DMS 273 (cell line): ENCODE results near the gene PRKX.
"Not testable (repeated sequence)": the region's sequence is repeated elsewhere in the genome, so short reads cannot be mapped to it uniquely, and the experiment has no call there.

Experiments
- DNase-seq: peaks from one replicate; lab custom pipeline; 2025; ENCODE audit not compliant: unreplicated experiment; lab: John Stamatoyannopoulos, UW

Gene PRKX

DNA sequence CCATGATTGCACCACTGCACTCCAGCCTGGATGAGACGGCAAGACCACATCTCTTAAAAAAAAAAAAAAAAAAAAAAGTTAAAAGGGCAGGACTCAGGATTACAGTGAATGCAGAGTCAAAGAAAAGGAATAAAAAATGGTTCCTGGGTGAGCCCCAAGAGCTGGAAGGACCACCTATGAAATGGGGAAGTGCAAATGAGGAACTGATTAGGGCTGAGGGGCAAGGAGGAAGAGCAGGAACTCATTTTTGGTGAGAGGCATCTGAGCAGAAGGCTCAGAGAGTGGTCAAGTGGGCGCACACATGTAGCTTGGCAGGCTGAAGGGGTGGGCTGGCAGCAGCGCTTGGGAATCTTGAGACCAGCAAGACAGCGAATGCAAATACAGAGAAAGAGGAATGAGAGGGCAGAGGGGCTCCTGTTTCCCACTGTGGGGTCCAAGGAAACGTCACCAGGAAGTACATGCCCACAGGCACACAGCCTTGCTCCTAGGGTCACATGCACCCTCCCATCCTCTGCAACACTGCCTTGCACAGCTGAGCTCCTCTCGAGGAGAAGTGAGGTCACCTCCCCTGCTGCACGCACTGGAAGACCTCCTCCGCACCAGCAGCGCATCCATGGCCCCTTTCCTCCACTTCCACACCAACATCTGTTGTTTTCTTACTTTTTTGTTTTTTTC, 49.7 kb downstream of the PRKX start:
- not testable (repeated sequence) for DNase-seq

DNA sequence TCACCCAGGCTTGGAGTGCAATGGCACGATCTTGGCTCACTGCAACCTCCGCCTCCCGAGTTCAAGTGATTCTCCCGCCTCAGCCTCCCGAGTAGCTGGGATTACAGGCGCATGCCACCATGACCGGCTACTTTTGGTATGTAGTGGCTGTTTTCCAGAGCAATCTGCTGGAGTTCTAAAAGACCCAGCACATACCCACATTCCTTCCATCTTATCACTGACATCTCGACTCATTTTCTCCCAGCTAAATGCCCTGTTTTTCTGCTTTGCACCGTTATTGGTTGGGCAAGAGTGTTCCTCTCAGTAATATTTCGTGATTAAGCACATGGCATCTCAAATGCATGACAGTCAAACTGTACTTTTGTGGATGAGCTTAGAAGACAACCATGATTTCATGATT, 53.7 kb downstream of the PRKX start:
- no peak for DNase-seq

DNA sequence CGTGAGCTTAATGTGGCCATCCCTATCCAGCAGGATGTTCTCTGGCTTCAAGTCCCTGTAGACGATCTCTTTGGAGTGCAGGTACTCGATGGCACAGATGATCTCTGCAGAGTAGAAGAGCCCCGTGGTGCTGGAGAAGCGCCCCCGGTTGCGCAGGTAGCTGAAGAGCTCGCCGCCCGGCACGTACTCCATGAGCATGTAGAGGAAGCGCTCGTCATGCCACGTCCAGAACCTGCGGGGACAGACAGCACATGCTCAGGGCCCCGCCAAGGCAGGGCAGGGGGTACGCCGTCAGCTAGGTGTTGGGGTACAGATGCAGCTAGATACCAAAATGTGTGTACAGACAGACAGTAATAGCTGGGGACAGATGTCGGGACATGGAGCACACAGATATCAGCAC, 58.3 kb downstream of the PRKX start:
- DNase-seq: no peak

DNA sequence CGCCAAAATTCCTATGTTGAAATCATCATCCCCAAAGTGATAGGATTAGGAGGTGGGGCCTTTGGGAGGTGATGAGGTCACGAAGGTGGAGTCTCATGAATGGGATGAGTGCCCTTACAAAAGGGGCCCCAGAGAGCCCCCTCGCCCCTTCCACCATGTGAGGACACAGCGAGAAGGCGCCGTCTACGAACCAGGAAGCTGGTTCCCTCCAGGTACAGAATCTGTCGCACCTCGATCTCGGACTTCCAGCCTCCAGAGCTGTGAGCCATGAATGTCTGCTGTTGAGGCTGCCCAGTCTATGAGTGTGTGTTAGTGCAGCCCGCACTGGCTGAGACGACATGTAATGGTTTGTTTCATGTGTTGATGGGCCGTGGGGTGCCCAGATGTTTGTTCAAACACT, 60.3 kb downstream of the PRKX start:
- DNase-seq: no peak

DNA sequence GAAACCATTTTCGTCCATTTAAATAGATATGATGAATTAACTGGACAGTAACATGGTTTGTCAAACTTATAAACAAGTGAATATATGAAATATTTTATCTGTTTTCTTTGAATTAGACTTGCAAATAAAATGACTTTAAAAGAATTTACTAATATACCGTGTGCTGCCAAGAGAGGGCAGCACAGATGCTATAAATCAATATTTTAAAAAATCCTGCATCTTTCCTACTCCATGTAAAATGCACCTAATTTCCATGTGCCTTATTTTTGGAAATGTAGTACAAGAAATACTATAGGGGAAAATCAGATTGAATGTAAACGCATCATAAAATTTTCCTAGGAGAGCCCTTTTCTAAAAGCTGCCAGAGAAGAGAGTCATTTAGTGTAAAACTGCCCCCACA, 62.2 kb downstream of the PRKX start:
- DNase-seq: peak; percentile 64

DNA sequence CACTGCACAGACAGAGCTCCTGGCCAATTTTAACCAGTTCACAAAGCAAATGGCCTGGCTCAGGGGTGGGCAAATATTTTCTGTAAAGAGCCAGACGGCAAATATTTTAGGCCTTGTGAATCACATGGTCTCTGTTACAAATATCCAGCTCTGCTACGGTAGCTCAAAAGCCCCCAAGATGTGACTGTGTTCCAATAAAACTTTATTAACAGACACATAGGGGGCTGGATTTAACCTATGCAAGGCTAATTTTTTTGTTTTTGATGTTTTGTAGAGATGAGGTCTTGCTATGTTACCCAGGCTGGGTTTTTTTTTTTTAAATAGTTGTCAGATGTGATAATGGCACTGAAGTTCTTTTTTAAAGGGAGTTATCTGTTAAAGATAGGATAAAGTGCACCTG, 65.4 kb downstream of the PRKX start:
- no peak for DNase-seq

DNA sequence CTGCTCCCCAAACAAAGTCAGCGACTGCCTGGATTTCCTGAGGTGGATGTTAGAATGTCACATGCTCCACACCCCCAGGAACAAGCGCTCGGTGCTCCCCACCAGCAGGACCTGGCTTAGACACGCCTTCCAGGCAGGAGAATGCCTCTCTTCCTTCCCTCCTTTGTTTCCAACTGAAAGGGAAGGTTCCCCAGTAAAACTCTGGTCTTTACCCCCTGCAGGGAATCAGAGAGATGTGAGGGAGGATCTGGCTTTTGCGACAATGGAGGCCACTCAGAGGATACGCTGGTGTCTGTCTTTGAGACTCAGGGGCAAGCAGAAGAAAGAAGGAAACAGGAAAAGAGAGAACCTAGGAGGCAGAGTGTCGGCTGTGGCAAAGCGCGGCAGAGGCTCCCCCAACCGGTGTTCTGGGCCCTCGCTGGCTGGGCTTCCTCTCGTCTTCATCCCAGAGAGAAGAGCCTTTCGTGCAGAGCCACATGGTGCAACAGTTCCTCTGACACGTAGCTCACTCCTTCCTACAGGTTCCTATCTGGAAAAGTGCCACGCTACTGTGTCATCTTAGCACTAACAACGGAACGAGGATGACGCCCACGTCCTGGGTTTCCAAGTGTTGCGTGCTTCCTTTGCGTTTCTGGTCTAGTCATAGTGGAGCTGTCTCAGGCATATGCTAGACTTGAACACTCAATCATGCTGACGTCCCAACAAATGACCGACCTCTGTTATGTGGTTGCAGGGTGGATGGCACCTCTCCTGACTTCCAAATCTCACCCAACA, 73.4 kb downstream of the PRKX start:
- DNase-seq: not testable (repeated sequence)

DNA sequence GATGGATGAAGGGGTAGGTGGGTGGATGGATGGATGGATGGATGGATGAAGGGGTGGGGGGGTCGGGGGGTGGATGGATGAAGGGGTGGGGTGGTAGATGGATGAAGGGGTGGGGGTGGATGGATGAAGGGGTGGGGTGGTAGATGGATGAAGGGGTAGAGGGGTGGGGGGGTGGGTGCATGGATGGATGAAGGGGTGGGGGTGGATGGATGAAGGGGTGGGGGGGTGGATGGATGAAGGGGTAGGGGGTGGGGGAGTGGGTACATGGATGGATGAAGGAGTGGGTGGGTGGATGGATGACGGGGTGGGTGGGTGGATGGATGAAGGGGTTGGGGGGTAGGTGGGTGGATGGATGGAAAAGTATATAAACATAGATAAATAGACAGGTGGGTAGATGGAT, 74.2 kb downstream of the PRKX start:
- peak; percentile 21 for DNase-seq

DNA sequence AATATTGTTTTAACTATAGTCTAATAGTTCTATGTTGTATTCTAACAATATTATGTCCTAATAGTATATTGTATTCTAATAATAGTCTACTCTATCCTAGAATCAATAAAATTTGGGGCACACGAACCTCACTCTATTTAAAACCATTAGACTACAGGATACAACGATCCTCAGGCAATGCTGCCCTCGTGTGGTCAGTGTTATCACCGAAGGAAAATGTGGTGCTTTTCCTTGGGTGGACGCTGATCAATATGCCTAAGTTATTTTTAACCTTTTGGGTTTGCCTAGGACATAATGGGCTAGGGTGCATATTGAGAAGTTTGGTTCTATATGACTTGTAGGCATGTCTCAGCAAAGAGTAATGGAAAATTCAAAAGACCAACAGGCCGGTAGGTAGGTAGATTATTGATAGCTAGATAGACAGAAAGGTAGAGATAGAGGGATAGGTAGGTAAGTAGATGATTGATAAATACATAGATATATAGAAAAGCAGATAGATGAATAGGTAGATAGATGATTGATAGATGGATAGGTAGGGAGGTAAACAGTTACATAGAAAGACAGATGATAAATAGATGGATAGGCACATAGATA, 75.1 kb downstream of the PRKX start:
- DNase-seq: peak; percentile 84

DNA sequence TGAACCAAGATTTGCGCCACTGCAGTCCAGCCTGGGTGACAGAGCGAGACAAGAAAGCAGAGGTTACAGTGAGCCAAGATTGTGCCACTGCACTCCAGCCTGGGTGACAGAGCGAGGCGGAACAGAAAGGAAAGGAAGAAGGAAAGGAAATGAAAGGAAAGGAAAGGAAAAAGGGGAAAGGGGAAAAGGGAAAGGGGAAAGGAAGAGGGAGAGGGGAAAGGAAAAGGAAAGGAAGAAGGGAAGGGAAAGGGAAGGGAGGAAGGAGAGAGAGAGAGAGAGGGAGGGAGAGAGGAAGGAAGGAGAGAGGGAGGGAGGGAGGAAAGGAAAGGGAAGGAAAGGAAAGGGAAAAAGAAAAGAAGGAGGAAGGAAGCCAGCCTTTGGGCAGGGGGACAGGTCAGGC, 76.6 kb downstream of the PRKX start:
- no peak for DNase-seq

DNA sequence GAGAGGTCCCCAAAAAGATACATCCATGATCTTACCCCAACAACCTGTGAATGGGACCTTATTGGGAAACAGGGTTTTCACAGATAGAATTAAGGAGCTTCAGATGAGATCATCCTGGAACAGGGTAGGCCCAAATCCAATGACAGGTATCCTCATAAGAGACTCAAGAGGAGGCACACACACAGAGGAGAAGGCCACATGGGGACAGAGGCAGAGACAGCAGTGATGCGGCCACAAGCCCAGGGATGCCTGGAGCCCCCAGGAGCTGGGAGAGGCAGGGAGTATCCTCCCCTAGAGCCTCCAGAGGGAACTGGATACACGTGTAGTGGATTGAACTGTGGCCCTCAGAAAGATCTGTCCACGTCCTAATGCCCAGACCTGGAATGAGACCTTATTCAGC, 82.3 kb downstream of the PRKX start:
- DNase-seq: no peak

DNA sequence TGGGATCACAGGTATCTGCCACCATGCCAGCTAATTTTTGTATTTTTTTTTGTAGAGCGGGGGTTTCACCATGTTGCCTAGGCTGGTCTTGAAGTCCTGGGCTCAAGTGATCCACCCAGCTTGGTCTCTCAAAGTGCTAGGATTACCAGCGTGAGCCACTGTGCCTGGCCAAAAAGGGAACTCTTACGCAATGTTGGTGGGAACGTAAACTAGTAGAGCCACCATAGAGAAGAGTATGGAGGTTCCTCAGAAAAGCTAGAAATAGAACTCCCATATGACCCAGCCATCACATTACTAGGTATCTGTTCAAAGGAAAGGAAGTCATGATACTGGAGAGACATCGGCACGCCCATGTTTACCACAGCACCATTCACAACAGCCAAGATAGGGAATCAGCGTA, 85.9 kb downstream of the PRKX start:
- DNase-seq: no peak

DNA sequence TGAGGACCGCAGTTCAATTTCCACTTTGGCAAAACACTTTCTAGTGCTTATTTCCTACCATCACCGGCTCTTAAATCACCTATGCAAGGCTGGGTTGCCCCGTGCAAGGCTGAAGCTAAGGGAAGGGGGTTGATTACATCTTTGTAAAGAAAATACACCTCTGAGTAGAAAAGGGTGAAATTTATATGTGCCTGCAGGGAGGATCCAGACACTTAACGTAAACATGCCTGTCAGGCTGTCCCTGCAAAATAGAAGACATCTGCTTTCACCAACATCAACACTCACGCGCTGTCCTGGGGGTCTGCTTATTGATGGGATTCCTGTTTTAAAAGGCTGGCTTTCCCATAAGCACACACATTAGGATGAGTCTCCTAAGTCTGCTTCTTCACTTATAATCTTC, 92.0 kb downstream of the PRKX start:
- DNase-seq: no peak

DNA sequence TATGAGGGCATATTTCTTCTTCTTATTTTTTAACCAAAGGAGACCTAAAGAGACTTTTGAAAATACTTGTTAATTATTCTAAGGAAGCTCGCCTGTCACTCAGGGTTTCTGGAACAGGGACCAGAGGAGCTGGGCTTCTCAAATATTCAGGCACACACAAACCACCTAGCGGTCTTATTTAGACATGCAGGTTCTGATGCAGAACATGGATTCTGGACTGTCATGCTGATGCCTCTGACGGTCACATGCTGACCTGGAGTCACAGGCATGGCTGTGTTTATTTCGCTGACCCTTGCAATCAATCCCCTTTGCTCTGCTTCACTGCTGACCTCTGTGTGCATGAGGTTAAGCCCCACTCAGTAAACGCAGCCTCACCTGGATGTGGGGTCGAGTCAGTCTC, 101.7 kb downstream of the PRKX start:
- not testable (repeated sequence) for DNase-seq

DNA sequence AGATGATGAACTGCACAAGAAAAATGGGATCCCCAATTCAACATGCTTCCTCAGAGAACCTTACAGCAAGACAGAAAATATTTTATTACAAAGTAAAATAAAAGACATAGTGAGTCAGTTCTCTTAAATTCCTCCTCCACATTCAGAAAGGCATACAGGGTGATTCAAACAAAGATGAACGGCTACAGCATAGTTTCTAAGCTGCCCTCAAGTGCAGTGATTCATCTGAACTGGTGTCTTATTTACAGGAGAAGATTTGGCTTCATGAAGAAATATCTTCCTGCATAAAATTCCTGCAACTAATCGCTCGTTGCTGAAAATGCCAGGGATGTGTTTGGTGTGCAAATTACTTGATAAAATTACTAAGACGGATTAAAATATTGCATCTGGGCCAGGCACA, 103.6 kb downstream of the PRKX start:
- DNase-seq: no peak

DNA sequence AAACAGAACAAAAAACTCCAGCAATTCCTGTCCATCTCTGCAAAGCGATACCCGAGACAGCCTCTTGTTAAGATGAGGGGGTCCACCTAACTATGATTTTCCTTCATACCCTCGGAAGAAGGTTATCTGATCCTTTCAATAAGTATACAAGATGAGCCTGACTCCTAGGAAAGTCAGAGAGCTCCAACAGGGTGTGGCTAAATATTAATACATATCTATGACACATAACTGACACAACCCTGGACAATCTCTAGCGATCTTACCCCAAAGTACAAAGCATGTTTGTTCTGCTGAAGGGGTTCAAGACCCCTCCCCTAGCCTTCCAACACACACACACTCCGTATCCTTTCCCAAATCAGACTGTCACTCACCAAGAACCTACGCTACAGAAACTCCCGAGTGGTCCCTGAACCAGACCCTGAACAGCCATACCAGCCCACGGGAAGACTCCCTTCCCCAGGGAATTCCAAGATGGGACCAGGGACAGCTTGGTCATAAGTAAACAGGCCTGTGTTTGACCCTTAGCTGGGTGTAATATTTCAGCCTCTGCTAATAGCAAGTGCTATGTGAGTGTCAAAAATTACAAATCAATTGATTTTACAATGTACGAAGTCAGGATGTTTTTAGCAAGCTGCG, 110.3 kb downstream of the PRKX start:
- no peak for DNase-seq

DNA sequence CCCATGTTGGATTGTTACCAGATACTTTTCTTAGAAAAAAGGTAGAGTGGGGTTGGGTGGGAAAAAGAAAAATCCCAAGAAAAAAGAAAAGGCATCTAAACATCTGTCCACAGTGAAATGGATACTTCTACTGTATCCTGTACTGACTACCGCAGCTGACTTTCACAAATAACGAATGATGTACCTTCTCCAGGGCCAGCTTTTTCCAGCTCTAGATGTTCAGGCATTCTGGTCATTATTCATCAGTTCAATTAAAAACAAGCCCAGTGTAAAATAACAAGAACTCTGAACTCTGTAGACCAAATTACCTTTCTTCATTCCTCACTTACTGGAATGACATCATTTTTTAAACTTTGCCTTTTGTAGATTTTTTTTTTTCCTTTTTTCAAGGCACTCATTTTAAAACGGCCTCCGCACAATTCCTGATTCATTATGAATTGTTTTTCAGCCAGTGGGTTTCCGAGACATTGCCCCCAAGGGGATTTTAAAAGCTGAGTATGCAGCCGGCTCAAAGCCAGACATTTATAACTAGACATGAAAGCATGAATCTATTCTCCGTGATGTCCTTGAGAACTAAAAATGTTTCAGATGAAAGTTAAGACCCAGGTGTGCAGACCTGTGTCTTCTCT, 113.5 kb downstream of the PRKX start:
- peak; percentile 19 for DNase-seq

DNA sequence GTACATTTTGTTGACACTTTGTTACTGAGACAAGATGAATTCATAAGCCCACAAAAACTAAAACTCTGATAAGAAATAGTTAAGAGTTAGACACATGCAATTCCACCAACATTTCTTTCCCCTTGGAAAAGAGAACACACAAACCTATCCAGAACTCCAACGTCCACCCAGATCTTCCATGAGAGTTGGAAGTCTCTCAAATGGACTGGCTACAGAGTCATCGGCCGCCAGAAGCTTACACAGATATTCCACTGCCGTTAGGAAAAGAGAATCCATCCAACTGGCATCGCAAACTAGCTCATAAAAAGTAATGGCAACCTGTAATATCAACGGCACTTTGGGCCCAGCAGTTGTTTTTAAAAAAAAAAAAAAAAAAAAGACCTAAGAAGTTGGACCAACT, 114.7 kb downstream of the PRKX start:
- DNase-seq: no peak

DNA sequence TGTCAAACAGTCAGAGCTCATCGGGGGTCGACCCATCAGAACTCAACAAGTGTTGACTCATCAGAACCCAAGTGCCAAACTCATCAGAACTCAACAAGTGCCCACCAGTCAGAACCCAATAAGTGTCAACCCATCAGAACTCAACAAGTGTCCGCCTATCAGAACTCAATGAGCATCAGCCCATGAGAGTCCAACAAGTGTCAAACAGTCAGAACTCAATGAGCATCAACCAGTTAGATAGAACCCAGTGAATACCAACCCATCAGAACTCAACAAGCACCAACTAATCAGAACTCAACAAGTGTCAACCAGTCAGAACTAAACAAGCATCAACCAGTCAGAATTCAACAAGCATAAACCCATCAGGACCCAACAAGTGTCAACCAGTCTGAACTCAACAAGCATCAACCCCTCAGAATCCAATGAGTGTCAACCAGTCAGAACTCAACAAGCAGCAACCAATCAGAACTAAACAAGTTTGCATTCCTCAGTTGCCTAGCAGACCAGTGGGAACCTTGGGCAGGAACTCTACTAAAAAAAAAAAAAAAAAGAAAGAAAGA, 115.3 kb downstream of the PRKX start:
- no peak for DNase-seq

DNA sequence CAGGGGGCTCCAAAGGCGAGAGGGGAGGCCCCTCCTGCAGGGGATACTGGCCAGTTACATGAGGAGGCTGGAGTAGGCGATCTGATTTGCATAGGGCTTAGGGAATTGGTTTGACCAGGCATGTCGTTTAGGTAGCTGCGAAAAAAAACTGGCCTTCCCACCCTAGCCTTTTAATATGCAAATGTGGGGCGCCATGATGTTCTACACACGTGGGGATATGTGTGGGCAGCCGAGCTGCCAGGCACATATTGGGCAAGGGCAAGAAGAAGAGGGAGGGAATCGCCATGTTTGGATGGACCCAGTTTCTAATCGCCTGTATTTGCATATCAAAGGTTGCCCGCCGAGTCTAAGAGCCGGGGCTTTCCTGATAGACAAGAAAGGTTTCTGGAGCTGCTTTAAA, 121.3 kb downstream of the PRKX start:
- DNase-seq: no peak

DNA sequence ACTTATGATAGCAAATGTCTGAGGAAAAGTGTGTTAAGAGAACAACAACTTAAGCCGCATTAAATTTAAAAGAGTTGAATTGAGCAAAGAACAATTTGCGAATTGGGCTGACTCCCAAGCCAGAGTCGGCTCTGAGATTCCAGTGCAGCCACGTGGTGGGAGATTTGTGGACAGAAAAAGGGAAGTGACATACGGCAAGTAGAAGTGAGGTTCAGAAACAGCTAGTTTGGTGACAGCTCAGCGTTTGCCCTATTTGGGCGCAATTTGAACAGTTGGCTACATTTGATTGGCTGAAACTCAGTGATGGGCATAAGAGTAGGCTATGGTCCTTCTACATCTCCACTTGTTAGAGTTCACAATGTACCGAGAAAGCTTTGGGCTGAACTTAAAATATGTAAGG, 124.0 kb downstream of the PRKX start:
- DNase-seq: no peak
